GM12878 (cell line): ENCODE measurements around the gene DPH1. TPM values are rescaled to one million over a fixed set of nuclear protein-coding genes. Genes with fewer than 3 reads are reported as not detected.

Experiments
- ATAC-seq: fragments of 200-7000 bp; cut with Tn5 transposase; 3 replicates; pipeline ENCODE4 v1.9.1; 2020; ENCODE audit warnings: mild to moderate bottlenecking, moderate library complexity
- BruUV-seq: library from RNA; stranded (reverse); fragments of 400-500 nt; replicated peaks from 2 replicates; lab custom pipeline; 2021; lab: Mats Ljungman, UMichigan
- CTCF ChIA-PET: fragments of 300-600 bp; sonication (Branson Sonifier 250); formaldehyde crosslinking; extraction: SDS; loops from one replicate; lab custom pipeline; 2021; ENCODE audit warnings: inconsistent platforms; lab: Yijun Ruan, JAX
- POLR2A ChIA-PET: fragments of 350-600 bp; formaldehyde crosslinking; extraction: SDS; loops from one replicate; lab custom pipeline; 2021; ENCODE audit warnings: inconsistent platforms; lab: Charles Lee
- RAD21 ChIA-PET: fragments of 300-600 bp; sonication (Branson Sonifier 250); formaldehyde crosslinking; loops from one replicate; lab custom pipeline; 2023; ENCODE audit warnings: antibody characterized with exemption; ENCODE audit not compliant: unreplicated experiment; lab: Charles Lee
- SMC1A ChIA-PET: fragments of 300-600 bp; sonication (Branson Sonifier 250); formaldehyde crosslinking; loops from one replicate; lab custom pipeline; 2023; ENCODE audit not compliant: unreplicated experiment, uncharacterized antibody; lab: Charles Lee
- DNase-seq: peaks from one replicate; pipeline ENCODE4 v3.0.0-alpha.2; 2011; ENCODE audit warnings: low read depth, low spot score
- FAIRE-seq: peaks from 3 replicates; lab custom pipeline; 2011; peaks lifted over from hg19 to GRCh38; lab: Jason Lieb, UNC
- H2AFZ ChIP-seq: 2 replicates; pipeline ENCODE4 v1.6.0; 2011; ENCODE audit warnings: low read depth, low read length, control low read depth; ENCODE audit not compliant: control insufficient read depth
- H3K27ac ChIP-seq: 2 replicates; pipeline ENCODE4 v1.5.1; 2011; ENCODE audit warnings: control low read depth; ENCODE audit not compliant: control insufficient read depth, insufficient read depth
- H3K27me3 ChIP-seq, 2 experiments: replicated peaks in 1 of 2; 2 replicates each; pipeline versions ENCODE4 v1.6.0 to v1.6.1; 2011; ENCODE audit warnings: low read length in 1 of 2; ENCODE audit not compliant: control insufficient read depth in 2 of 2, insufficient read depth in 2 of 2
- H3K36me3 ChIP-seq, 2 experiments: 2 replicates each; pipeline ENCODE4 v1.5.1; 2011; ENCODE audit warnings: low read length in 1 of 2; ENCODE audit not compliant: control insufficient read depth in 2 of 2, insufficient read depth in 2 of 2
- H3K4me1 ChIP-seq: 2 replicates; pipeline ENCODE4 v1.6.1; 2011; ENCODE audit warnings: mild to moderate bottlenecking, low read length, moderate library complexity, mixed read lengths; ENCODE audit not compliant: control insufficient read depth, insufficient read depth
- H3K4me2 ChIP-seq: 2 replicates; pipeline ENCODE4 v1.6.0; 2011; ENCODE audit warnings: control low read depth; ENCODE audit not compliant: control insufficient read depth, insufficient read depth
- H3K4me3 ChIP-seq: fragments of 200-600 bp; sonication (generic); 2 replicates; pipeline ENCODE4 v1.5.1; 2016
- H3K79me2 ChIP-seq: 2 replicates; pipeline ENCODE4 v1.6.0; 2011; ENCODE audit warnings: low read length; ENCODE audit not compliant: control insufficient read depth, insufficient read depth
- H3K9ac ChIP-seq: 2 replicates; pipeline ENCODE4 v1.8.0; 2011; ENCODE audit warnings: low read length, control low read depth, mixed read lengths; ENCODE audit not compliant: control insufficient read depth, insufficient read depth
- H3K9me3 ChIP-seq: replicated peaks from 3 replicates; pipeline ENCODE4 v1.5.1; 2011; ENCODE audit warnings: mild to moderate bottlenecking, low read length; ENCODE audit not compliant: control insufficient read depth, insufficient read depth
- H4K20me1 ChIP-seq: 2 replicates; pipeline ENCODE4 v1.6.0; 2011; ENCODE audit not compliant: control insufficient read depth, insufficient read depth
- BCLAF1 ChIP-seq: fragments of 450-650 bp; IDR thresholded peaks from 2 replicates; pipeline ENCODE4 v1.6.1; 2017; ENCODE audit warnings: antibody characterized with exemption, mild to moderate bottlenecking, moderate library complexity
- BMI1 ChIP-seq: fragments of 450-650 bp; IDR thresholded peaks from 2 replicates; pipeline ENCODE4 v1.6.1; 2016; ENCODE audit warnings: mild to moderate bottlenecking, moderate library complexity, borderline replicate concordance
- BRCA1 ChIP-seq: IDR thresholded peaks from 2 replicates; pipeline ENCODE4 v1.6.1; 2011; ENCODE audit warnings: low read depth, low read length, improper control_type of control experiment
- FOS ChIP-seq: IDR thresholded peaks from 3 replicates; pipeline ENCODE4 v1.6.1; 2011; ENCODE audit warnings: borderline replicate concordance; ENCODE audit not compliant: insufficient read length; ENCODE audit errors: extremely low read depth
- HCFC1 ChIP-seq: fragments of 150-350 bp; IDR thresholded peaks from 2 replicates; pipeline ENCODE4 v1.6.1; 2014; ENCODE audit warnings: low read length
- HDAC2 ChIP-seq: fragments of 200-600 bp; sonication (generic); IDR thresholded peaks from 2 replicates; pipeline ENCODE4 v1.6.1; 2017
- KAT2A ChIP-seq: conservative IDR thresholded peaks from 2 replicates; pipeline ENCODE4 v1.6.1; 2011; ENCODE audit warnings: low read depth, low read length; ENCODE audit not compliant: control insufficient read depth
- MYC ChIP-seq: IDR thresholded peaks from 2 replicates; pipeline ENCODE4 v1.6.1; 2011; ENCODE audit warnings: mild to moderate bottlenecking, low read length, moderate library complexity, inconsistent platforms; ENCODE audit not compliant: insufficient read depth, insufficient replicate concordance, insufficient read length, severe bottlenecking
- RELA ChIP-seq: fragments of 450-650 bp; IDR thresholded peaks from 2 replicates; pipeline ENCODE4 v1.8.0; 2014; ENCODE audit warnings: borderline replicate concordance; ENCODE audit not compliant: partially characterized antibody
- SMARCA5 ChIP-seq: fragments of 450-650 bp; IDR thresholded peaks from 2 replicates; pipeline ENCODE4 v1.6.1; 2017; ENCODE audit warnings: mild to moderate bottlenecking
- YY1 ChIP-seq: IDR thresholded peaks from 2 replicates; pipeline ENCODE4 v1.6.1; 2011; ENCODE audit warnings: low read depth, mild to moderate bottlenecking, low read length
- WGBS: methylation state at CpG from one replicate; pipeline ENCODE4 v1.1.6; 2016; ENCODE audit warnings: low lambda C conversion rate; ENCODE audit not compliant: insufficient replicate concordance, insufficient coverage; ENCODE audit errors: missing lambda C conversion rate; 5-methylcytosine and 5-hydroxymethylcytosine counted together
- in situ Hi-C: fragments of 300-500 bp; cut with MboI; formaldehyde crosslinking; loops from 9 replicates; pipeline ENCODE4 v1.14.3; 2018; ENCODE audit warnings: mixed read lengths
- intact Hi-C: fragments of 100-400 bp; cut with micrococcal nuclease; formaldehyde crosslinking; loops from one replicate; pipeline ENCODE4 v1.14.2; 2022; ENCODE audit not compliant: unreplicated experiment
- polyA plus RNA-seq, 11 experiments: library from polyadenylated mRNA; depleted of rRNA in 4 of 11; unstranded in 6 of 11; stranded (reverse) in 5 of 11; fragments of >200 nt; fragmentation: Nextera tagmentation in 4 of 11; fragmentation: Illumina TruSeq in 1 of 11; extraction: Ambion mirVana in 4 of 11; extraction: Trizol in 1 of 11; gene quantifications; 1 replicate in 1 of 11; 2 replicates in 10 of 11; pipeline versions ENCODE4 v1.2.1 to v1.2.3, GENCODE V29; 2011 to 2016; ENCODE audit warnings: inconsistent platforms in 2 of 11, missing spikeins in 2 of 11, low read depth in 1 of 11
- total RNA-seq, 4 experiments: library from RNA; depleted of rRNA in 3 of 4; stranded (reverse); fragments of >200 nt in 3 of 4; fragmentation: Illumina TruSeq in 1 of 4; extraction: Trizol in 1 of 4; gene quantifications; 2 replicates each; pipeline versions ENCODE4 v1.2.1 to v1.2.3, GENCODE V29; 2013 to 2021

The DPH1 gene
- total and polyA plus RNA-seq, 10 of the 15 experiments (the other 5 are each of a cell fraction or from before 2014, with no cell fraction given) = 0.29 to 33.6 (median 20.2) TPM

- Histone ChIP-seq H3K79me2 (peaks cover 12% of the 10 kb centered on the region), H2AFZ (no peak overlapping the region), H3K9me3 (no peaks in the 10 kb centered on the region), H3K27ac (peak overlapping the region; percentile 34), H4K20me1 (no peaks in the 10 kb centered on the region), H3K4me3 (no peak overlapping the region), H3K36me3 (peaks cover 24 to 33% of the 10 kb centered on the region in 2 experiments), H3K4me2 (no peak overlapping the region), H3K27me3 (no peaks in the 10 kb centered on the region), H3K9ac (no peak overlapping the region), H3K4me1 (peaks cover 44% of the 10 kb centered on the region)
- FAIRE-seq = no peak
- ATAC-seq = no peak
- no peak for DNase-seq
- ChIA-PET POLR2A (interaction anchor here (12.5 kb wide), 1 partner anchor 23 kb away, joined by 148 read pairs; no protein-coding TSS in a partner anchor), RAD21 (interaction anchor here (1.0 to 2.9 kb wide), 7 partner anchors 9 to 181 kb away, joined by 3 to 12 read pairs (median 4); partner anchors contain the start of gene HIC1), SMC1A (interaction anchor here (0.6 to 3.9 kb wide), 13 partner anchors 18 to 181 kb away, joined by 3 to 27 read pairs (median 3); no protein-coding TSS in a partner anchor), CTCF (interaction anchor here (0.7 to 2.6 kb wide), 12 partner anchors 18 to 203 kb away, joined by 3 to 19 read pairs (median 4); no protein-coding TSS in a partner anchor)
- BruUV-seq = no TSS peak
- WGBS = 22% methylated on average over 5 of the region's 5 CpGs
- intact Hi-C loops = no loop called here
- in situ Hi-C loops = loop anchor here (10.0 kb wide), 1 partner anchor 181 kb away; no protein-coding TSS in a partner anchor
- no peak for TF ChIP-seq BCLAF1
- no peak for TF ChIP-seq BRCA1
- TF ChIP-seq HCFC1 = no peak
- TF ChIP-seq RELA = no peak
- TF ChIP-seq YY1 = no peak
- no peak for TF ChIP-seq MYC
- no peak for TF ChIP-seq FOS
- TF ChIP-seq KAT2A = no peak
- no peak for TF ChIP-seq HDAC2
- no peak for TF ChIP-seq BMI1
- TF ChIP-seq SMARCA5 = no peak
These were observed 34.2 kb downstream of the DPH1 start for GRCh38 chr17:2064147-2064489.
